HT1080 (cell line): ENCODE data around the gene IFIT3. TPM values are rescaled to one million over a fixed set of nuclear protein-coding genes. Genes with fewer than 3 reads are reported as not detected.

Experiments
- DNase-seq: peaks from one replicate; pipeline ENCODE4 v3.0.0-alpha.2; 2015; ENCODE audit warnings: low read depth
- total RNA-seq: library from RNA; depleted of rRNA; stranded (reverse); fragments of >200 nt; shearing (Covaris generic); gene quantifications from 2 replicates; pipeline ENCODE4 v1.2.3, GENCODE V29; 2014

The IFIT3 gene
- total RNA-seq, 1 experiment from 2014 or later: 5.4 TPM

DNA sequence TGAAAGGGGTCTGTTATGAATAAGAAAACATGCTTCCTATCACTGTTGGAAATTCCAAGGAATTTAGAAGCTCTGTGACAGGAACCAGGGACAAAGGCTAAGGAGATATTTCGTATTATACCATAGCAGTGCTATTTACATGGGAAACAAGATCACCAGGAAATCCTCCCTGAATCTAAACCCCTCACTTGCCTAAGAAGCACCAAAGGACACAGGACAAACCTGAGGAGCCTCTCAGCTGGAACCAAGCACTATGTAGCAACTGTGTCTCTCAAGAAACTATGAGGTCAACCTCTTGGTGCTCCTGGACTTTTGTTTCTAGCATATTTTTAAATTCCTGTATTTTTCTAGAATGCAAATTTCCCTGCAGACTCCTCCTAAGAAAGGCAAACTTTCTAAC, 29.3 kb downstream of the IFIT3 start:
- no peak for DNase-seq

DNA sequence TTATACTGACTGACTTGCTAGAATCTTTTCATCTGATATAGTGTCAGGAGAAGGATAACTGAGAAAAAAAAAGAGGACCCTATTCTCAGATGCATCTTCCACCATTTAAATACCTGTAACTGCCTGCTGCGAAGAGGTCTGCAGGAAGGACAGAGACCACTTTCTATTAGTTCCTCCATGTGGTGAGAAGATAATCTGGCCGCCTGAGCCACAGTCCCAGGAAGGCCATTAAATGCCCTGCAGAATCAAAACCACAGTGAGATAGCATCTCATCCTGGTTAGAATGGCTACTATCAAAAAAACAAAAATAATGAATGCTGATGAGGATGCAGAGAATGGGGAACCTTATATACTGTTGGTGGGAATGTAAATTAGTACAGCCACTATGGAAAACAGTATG, 30.2 kb downstream of the IFIT3 start:
- DNase-seq: no peak

DNA sequence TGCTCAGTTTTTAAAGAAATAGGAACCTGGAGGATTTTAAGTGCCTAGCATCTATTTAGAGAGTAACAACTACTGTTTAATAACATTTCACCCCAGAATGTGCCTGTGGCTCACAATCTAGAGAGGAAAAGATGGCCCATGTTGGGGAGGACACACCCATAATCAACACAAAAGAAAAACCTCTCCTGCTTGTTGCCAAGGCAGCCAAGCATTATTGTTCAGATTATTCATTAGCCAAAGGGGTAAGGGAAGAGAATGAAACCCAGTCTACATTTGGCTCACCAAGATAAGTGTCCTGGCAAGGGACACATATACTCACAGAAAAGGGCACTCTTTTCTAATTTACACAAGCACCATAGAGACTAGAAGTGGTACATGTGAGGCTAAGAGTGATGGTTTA, 32.4 kb downstream of the IFIT3 start:
- DNase-seq: no peak

DNA sequence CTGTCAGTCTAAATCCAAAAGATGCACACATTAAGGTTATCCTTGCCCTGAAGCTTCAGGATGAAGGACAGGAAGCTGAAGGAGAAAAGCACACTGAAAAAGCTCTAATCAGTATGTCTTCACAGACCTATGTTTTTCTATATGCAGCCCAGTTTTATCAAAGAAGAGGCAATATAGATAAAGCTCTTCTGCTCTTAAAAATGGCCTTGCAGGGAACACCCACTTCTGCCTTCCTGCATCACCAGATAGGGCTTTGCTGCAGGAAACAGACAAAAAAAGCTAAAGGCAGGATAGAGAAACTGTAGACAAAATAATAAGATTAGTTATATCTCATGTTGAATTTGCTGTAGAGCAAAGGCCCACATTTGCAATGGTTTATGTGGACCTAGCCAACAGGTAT, 35.1 kb downstream of the IFIT3 start:
- DNase-seq: no peak

DNA sequence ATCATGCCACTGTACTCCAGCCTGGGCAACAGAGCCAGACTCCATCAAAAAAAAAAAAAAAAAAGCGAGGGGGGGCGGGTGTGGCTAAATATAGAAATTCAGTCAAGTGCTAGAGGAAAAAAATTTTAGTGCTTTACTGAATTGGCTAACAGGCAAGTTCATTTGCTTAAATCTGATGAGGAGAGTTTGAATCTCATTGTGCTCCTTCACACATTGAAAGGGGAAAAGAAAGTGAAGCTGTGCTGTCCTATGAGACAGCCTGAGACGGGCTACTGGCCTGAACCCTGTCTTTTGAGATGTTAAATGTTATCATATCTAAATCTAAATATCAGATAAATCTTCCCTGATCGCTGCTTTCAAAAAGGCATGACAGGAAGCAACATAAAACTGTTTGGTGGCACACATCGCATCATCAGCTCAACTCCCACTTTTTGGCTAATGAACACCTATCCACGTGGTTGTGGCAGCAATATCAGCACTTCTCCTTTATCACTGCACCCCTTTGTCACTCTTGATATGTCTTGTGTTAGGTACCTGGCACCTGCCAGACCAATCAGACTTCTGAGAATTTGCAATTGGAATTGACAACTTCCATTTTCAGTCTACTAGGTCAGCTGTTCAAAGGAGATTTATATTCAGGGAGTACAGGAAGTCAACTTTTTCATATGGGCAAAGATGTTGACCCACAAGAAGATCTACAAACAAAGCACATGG, 36.1 kb downstream of the IFIT3 start:
- no peak for DNase-seq

DNA sequence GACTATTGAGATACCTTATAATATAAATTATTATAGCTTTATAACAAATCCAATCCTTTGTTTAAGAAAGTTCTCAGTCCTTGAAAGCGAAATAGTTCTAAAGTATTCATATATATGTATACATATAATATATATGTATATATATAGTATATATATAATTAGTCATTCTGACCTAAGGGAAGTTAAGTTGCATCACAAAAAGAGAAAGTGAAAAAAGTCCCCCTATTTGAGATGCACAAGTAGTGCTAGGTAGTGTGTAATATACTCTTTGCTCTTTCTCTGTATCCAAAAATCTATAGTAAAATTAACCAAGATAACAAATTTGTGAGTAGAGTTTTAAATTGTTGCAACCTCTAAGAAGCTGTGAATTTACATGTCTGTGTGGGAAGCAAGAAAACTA, 36.7 kb downstream of the IFIT3 start:
- no peak for DNase-seq

DNA sequence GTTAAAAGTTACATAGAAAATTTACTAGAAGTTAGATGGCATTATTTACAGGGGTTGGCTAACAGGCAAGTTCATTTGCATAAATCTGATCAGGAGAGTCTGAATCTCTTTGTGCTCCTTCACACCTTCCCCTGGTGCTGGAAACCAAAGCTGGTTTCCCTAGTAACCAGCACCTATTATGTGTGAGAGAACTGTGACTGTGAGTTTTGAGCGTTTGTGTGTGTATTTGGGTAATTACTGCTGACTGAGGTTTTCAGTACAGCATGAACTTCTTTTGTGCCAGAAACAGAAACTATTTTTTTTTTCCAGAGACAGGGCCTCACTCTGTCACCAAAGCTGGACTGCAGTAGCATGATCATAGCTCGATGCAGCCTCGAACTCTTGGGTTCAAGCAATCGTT, 39.7 kb downstream of the IFIT3 start:
- no peak for DNase-seq

DNA sequence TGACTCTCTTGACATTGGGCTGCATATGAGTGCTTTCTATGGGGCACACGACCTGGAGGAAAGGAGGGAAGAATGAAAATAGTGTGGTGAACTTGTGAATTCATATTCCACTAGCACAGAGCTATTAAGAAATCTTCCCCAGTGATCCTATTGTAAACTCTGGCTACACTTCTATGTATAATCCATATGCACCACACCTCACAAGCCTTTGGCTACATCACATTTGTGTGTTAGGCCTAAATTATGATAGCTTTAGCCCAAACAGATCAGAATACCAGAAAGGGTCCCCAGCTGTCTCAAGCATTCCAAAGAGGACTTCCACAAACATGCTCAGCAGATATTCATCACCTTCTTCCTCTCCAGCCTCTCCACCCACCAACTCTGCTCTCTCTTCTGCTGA, 40.3 kb downstream of the IFIT3 start:
- no peak for DNase-seq

DNA sequence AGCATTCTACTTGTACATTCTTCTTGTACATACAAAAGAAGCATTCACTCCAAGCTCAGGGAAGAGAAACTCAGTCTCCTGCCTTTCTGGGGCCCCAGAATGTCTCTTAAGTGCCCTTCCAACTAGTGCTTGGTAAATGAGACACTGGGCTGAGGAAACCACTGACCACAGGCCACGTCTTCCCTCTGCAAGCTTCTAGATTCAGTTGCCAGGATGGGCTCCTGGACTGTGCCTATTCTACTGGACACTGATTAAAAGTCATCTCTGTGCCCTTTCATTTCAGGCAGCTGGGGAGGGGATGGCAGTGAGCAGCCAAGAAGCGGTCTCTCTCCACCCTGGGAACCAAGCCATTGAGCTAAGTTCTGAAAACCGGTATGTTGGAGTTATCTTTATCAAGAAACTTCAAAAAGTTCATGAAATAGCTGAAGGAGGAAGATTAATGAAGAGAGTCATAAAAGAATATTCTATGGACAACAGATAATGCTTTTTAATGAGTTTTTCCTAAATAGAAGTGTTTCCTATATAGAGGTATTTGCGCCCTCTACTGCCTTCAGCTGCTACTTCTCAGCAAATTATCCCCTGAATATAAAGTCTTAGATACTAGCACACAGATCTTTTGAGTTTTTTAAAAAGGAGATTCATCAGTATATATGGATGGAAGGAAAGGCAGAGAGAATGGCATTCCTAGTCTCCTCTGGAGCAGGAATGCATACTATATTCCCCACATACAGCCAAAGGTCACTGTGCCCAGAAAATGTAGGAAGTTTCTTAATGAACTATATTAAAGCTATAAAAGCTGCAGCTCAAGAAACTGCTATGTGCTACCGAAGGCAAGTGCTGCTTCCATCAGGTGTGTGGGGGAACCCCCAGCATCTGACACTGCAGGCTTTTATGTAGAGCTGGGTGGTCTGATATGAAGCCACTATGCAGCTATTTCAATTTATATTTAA, 41.6 kb downstream of the IFIT3 start:
- peak; percentile 32 for DNase-seq

DNA sequence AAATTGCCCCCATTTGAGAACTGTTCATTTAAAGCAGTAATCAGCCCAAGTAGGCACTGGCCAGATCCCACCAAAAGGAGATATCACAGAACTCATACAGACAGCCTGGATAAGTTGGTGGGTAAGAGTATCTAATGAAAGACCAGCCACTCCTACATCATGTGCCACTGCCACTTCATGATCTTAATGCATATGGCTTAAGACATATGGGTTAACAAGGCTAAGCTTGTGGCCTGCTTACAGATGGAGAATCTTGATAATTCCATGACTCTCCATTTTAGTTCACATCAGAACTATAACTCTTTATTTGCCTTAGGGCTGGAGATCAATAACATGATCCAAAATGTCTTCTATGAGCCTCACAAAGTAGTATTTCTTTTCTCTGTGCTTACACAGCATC, 43.3 kb downstream of the IFIT3 start:
- DNase-seq: no peak

DNA sequence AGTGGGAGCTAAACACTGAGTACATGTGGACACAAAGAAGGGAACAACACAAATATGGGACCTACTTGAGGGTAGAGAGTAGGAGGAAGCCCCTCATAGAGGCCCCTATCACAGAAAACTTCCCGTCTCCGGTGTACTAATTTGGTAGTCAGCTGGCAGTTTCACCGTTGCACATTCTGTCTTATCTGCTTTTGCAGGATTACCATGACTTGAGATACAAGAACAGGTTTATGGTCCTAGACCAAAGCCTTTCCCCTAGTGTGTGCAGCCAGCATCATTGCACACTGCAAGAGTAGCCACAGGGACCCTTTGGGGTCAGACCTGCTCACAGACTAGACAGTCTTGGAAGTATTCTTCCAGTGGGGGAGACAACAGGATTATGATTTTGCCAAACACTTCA, 44.2 kb downstream of the IFIT3 start:
- no peak for DNase-seq

DNA sequence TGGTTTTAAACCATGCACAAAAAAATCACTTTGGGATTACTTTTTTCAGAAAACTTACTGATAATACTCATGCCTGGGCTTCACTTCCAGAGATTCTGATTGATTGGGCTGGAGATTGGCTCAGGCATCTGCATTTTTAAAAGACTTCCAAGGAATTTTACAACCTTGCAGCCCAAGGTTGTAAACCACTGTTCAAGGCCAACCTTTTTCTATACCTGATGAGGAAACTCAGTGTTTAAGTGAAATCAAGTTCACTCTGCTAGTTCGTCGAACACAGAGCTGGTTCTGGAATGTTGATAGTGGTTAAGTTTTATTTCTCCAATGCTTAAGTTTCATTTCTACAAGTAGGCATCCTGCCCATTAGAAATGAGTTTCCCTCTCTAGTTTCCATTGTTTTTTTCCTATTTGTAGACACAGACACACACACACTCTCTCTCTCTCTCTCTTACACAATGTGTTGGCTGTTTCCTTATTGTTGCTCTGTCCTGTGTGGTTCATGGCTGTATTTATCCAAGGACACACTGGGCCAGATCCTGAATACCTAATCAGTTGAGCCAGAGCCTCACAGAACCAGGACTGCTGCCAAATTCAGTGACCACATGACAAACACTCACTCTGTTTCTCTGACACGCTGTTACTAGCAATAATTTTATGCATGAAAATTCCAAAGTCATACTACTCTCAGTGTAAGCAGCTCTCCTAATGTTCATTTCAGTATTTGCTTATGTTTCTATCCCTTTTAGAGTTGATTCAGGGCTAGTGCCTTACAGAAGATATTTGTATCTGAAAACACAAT, 46.3 kb downstream of the IFIT3 start:
- peak; percentile 83 for DNase-seq

DNA sequence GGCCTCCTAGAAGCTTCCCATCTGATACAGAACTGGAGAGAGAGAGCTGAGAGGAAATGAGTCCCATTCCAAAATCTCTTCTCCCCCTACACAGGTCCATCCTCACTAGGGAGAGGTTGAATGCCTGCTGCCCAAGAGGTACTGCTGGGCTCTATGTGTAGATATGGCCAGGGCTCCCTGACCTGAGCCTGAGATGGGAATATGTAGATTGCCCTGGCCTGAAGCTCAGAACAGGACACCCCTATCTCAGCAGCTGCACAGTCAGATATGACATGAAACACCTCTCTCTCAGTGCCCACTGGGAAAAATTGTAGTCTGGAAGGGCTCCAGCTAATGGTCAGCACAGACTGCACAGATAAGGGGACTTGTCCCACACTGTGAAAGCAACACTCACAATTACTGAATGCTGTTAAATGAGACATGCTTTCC, 46.9 kb downstream of the IFIT3 start:
- DNase-seq: no peak

DNA sequence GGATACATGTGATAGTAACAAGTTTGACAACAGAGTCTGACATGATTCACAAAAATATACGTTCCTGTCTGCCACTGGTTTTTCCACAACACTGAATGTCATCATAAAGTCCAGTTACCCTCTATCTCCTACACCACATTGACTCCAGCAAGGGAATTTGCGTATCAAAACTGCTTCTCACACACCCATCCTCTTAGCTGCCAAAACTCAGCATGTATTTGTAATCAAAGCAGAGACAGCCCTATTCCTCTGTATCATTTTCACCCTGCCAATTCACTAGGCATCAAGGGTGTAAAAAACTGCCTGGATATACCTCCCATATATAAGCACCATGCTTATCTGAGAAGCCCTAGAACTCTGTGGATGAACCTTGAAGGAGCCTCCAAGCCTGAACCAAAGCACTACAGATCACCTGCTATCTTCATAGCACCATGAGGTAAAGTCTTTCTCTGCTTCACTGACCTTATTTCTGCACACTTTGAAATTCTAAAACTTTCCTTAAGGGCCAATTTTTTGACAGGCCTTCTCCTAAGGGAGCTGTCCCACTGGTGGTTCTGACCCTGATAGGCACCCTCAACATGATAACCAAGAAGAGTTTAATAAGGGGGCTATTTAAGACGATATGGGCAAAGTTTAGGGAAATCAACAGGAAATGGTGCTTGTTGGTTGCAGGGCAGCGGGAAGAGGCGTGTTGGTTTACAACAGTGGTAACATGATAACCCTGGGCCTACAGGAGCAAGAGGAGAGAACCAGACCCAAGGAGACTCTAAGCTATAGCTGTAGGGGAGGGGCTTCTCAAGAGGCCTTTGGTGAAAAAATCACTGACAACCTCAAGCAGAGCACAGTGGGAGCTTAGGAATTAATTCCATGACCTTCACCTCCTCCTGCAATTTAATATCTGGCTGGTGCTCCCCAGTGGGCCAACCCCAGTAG, 50.2 kb downstream of the IFIT3 start, which contains the start of gene IFIT1B:
TSS of gene IFIT1B (plus strand) at position 352 of the 933 bp plus-strand sequence. CDS start at position 432, 80 bp downstream.
- DNase-seq: no peak

DNA sequence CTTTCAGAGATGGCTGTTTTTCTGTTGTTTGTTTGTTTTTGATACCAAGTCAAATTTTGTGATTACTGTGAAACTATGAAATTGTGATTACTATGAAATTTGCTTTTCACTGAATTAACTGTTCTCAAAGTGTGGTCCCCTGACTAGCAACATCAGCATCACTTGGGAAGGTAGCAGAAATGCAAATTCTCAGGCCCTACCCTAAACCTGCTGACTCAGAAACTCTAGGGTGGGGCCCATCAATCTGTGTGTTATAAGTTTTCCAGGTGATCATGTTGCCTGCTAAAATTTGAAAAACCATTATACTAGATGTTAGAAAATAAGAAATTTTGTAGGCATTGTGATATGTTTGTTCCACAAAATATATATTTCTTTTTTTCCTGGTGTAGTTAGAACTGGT, 51.3 kb downstream of the IFIT3 start:
- no peak for DNase-seq

DNA sequence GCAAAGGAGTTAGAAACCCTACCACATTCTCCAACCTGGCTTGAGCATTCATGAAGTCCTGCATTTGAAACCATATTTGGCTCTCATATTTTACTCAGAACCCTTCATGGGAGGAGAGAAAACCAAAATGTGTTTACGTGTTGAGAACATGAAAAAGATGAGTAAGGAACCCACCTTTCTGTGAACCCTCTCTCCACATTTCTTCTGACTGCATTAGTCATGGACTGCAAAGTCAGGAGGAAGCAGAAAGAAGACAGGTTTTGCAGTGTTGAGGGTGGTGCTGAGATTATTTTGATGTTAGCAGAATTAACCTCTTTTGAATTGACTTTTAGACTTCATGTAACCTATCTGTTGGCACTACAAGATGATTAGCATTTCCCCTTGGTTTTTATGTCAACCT, 55.0 kb downstream of the IFIT3 start:
- DNase-seq: no peak

DNA sequence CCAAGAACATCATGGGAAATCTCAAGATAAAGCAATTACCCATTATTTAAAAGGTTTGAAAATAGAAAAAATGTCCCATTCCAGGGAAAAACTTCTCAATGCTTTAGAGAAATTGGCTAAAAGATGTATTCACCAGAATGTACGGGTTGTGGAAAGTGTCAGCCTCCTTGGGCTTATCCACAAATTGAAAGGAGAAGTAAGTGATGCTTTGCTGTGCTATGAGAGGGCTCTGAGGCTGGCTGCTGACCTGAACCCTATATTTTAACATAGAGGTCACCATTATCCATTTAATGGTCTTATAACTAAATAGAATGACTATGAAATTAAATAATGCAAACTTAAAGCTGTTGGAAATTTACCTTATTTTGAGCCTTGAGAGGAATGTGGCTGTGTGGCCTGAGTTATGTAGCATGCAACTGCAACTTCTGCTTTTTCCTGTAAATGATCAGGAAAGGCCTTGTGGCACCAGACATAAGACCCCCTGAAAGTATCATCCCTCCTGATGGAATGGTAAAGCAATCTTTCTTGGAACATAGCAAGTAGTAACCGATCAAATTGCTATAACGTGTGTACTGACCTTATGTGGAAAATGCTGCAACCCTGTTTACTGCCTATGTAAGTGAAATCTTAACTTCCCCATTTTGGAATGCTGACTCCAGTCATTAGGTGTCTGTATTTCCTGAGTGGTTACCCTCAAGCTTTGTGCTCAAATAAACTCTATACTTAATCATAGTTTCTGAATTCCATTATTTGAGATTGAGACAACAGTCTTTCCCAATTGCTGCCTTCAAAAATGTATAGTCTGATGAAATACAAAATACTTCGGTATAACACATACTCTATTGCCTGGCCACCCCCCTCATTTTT, 56.9 kb downstream of the IFIT3 start:
- no peak for DNase-seq

DNA sequence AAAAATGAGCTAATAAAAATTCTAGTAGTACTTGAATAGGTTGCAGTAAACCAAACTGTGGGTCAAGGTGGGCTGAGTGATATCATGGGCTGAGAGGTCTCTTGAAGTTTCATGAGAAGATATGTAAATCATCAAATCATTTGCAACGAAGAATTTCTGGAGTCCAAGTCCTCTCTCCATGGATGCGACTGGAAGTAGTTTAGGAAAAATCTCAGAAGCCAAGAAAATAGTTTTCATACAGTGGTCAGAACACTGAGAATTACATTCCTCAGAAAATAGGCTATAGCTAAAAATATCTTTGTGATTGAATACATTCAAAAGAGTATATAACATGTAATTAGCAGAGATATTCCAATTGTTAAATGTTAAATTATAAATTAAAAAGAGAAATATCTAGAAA, 61.0 kb downstream of the IFIT3 start:
- DNase-seq: no peak

DNA sequence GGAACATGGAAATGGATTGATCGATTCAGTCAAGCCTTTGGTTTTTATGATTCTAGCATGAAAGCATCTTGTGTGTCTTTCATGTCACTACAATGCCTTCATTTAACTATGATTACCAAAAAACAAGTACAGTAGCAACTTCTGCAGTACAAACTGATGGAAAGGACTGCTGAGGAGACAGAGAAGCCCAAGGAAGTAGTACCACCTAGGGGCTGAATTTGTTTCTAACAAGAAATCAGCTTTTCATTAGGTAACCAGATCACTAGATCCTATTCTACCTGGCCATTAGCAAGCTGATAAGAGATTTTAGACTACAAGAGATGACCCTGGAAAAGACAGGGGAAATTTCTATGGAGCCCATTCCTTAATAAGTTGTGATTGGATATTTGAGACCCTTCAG, 61.5 kb downstream of the IFIT3 start:
- peak; percentile 46 for DNase-seq
